ENCODE results near the gene MTCL1.

The MTCL1 gene

DNA sequence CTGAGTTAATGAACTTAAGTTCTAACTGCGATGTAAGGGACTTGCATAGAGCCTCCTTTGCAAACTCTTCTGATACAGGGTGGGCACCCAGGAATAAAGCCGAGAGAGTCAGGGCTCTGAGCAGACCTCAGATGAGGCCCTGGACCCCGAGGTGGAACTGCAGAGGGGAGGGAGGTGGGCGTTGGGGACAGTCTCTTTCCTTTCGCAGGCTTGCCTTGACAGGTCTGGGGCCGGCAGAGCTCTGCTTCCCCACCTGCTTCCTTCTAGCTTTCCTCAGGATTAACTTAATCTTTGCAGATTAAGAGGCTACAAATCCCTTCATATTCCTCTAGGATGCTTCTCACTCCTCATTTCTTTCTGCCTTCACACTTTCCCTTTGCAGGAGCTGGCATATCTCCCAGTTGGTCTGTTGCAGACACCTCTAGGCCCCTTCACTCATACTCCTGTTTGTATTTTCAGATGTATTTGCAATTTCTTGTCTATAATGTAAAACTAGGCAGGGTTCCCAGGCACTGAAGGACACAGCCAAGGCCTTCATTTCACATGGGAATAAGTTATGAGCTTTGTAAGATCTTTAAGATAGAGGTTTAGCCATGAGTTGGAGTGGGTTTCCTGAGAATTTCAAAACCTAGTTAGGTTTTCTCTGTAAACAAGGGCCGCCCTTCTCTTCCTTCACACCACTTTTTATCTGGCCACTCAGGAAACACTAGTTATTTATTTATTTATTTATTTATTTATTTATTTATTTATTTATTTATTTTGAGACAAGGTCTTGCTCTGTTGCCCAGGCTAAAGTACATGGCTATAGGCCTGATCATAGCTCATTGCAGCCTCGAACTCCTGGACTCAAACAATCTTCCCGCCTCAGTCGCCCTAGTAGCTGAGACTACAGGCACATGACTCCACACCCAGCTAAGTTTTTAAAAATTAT lies 70.9 kb downstream of the MTCL1 start:
- peak; percentile 31 for DNase-seq

DNA sequence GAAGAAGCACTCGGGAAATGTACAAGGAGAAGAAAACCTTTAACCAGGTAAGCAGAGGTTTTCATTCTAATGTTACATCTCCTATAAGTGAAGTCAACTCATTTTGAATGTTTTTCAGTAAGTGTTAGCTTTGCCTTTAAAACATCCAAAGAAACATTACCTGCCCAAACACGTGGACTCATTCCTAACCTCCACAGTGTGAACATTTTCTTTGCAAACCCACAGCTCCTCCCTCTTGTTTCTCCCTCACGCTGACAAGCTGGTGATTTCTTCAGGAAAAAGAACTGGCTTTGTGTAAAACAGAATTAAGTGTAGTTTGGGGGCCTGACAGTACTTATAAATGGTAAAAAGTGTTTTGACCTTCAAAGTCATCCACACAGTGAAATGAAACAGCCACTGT lies 72.5 kb downstream of the MTCL1 start:
- peak; percentile 75 for DNase-seq

DNA sequence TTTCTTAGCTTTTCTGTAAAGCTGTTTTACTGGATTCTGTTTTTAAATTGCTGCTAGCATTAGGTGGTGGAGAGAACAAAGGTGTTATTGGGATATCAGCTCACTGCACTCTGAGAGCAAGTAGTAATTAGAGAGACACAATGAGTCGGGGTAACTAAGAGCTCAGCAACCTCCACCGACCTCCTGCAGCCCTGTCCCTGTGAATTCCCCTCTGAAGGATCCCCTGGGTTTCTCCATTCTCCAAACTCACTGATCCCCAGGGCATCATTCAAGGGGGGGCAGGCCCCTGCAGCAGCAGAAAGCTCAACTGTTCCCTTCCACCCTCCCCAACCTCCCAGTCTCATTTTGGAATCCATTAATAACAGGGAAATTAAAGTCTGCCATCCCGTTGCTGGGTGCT lies 73.0 kb downstream of the MTCL1 start:
- peak; percentile 95 for DNase-seq

DNA sequence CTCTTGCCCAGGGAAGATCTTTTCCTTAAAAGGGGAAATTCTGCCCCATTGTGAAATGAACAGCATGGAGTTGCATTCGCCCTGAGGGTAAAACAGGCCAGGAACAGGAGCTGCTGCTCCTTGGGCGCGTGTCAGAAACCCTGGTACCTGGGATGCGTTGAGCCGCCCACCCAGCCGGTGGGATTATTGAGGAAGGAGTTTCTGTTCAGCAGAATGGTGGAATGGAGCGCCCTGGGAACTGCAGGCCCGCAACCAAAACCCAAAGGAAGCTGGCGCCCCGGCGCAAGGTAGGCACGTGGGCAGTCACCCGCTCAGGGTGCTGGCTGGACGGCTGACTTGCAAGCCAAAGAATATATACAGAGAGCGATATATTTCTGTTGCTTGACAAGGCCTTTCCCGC lies 73.5 kb downstream of the MTCL1 start:
- DNase-seq, result peak; percentile 93

DNA sequence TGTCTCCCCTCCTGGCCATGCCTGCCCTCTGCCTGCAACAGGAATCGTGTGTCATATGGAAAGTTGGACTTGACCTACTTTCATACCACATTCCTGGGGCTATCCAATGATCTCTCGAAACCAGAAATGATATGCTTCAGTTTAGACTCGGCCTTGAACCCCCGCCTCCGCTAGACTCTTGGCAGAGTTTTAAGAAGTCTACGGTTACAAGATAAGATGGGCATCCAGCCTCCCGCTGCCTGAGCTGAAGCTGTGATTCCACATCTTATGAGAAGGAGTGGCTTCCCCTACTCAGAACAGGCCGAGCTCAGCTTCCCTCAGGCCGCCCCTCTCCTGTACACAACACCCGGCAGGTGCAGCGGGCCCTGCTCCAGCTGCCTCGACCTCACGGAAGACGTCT lies 73.9 kb downstream of the MTCL1 start:
- DNase-seq, result peak; percentile 40

DNA sequence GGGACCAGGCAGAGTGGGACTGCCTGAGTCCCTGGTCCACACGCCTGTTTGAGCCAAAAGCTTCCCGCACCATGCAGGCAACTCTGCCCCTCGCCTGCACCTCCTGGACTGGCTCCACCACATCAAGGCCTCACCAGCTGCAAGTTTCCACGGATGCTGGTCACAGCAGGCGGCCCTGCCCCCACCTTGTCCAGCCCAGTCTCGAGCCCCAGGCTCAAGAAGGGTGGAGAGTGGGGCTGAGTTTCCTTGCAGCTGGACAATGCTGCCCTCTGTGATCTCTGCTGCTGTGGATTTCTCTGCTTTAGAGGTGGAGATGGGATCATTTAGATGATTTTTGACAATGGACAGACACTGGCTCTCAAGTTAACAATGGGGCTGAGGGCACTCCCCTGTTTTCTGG lies 74.9 kb downstream of the MTCL1 start:
- peak; percentile 37 for DNase-seq

DNA sequence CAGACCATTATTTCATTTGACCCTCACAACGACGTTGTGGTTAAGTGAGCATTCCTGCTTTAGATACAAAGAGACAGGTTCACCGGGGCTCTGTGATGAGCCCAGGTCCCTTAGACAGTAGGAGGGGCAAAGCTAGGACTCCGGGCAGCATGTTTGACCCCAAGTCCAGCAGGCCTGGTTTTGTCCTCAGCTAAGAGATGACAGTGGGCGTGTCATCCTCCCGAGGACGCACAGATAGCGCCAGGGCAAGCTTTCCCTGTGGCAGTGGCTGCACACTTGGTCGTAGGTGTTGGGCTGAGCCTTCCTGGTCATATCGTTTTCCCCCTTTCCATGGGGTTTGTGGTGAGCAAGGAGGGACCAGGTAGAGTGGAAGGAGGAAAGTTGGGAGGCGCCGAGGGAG lies 76.3 kb downstream of the MTCL1 start:
- no peak for DNase-seq

DNA sequence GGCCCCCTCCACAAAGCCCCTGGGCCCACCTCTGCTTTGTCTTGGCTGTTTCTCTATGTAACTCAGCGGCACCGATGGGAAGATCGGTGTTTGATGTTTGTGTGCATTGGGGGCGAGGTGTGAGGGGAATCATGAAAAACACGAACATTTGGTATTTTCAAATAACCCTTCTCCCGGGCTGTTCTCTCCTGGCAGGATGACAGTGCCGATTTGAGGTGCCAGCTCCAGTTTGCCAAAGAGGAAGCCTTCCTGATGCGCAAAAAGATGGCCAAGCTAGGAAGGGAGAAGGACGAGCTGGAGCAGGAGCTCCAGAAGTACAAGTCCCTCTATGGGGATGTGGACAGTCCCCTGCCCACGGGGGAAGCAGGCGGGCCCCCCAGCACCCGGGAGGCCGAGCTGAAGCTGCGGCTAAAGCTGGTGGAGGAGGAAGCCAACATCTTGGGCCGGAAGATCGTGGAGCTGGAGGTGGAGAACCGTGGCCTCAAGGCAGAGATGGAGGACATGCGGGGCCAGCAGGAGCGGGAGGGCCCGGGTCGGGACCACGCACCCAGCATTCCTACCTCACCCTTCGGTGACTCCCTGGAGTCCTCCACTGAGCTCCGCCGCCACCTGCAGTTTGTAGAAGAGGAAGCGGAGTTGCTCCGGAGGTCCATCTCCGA lies 78.1 kb downstream of the MTCL1 start:
- DNase-seq, result no peak

DNA sequence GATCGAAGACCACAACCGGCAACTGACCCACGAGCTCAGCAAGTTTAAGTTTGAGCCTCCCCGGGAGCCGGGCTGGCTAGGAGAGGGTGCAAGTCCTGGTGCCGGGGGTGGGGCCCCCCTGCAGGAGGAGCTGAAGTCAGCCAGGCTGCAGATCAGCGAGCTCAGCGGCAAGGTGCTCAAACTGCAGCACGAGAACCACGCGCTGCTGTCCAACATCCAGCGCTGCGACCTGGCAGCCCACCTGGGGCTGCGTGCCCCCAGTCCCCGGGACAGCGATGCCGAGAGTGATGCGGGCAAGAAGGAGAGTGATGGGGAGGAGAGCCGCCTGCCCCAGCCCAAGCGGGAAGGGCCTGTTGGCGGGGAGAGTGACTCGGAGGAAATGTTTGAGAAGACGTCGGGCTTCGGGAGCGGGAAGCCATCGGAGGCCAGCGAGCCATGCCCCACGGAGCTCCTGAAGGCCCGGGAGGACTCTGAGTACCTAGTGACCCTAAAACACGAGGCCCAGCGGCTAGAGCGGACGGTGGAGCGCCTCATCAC lies 78.7 kb downstream of the MTCL1 start:
- no peak for DNase-seq

DNA sequence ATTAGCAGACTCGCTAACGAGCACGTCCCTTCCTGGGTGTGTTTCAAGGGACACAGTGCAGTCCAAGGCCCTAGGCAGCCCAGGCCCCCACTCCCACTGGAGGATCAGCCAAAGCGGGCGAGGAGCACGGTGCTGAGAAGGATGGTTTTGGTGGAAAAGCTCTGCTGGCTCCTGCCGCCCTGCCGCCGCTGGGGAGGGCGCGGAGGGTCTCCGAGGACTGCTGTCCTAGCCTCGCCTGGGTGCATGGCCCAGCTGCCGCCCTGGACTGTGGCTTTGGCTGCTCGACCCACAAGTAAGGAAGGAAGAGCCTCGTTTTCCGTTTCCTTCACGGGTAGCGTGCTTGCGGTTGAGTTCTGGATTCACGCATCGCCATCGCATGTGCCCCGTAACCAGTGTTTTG lies 79.9 kb downstream of the MTCL1 start:
- no peak for DNase-seq

DNA sequence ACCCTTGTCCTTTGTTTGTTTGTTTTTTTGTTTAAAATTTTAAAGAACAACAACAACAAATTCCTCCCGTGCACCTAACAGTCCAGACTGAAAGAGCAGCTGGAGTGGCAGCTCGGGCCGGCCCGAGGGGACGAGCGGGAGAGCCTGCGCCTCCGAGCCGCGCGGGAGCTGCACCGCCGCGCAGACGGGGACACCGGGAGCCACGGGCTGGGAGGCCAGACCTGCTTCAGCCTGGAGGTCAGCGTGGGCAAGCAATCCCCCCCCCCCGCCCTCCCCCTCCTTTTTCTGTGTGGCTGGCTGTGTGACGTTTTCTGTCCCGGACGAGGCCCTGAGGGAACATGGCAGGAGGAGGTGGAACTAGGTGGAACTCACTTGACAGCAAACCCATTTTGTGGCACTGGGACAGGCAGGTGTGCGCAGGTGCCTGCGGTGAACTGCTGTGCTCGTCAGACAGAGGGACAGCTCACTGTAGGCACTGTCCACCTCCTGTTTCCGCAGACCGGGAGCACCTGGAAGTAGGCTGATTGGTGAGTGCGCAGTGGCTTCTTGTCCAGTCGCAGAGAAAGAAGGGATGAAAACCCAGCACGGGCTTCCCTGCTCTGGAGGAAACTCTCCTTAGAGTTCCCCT lies 80.6 kb downstream of the MTCL1 start:
- DNase-seq, result no peak

DNA sequence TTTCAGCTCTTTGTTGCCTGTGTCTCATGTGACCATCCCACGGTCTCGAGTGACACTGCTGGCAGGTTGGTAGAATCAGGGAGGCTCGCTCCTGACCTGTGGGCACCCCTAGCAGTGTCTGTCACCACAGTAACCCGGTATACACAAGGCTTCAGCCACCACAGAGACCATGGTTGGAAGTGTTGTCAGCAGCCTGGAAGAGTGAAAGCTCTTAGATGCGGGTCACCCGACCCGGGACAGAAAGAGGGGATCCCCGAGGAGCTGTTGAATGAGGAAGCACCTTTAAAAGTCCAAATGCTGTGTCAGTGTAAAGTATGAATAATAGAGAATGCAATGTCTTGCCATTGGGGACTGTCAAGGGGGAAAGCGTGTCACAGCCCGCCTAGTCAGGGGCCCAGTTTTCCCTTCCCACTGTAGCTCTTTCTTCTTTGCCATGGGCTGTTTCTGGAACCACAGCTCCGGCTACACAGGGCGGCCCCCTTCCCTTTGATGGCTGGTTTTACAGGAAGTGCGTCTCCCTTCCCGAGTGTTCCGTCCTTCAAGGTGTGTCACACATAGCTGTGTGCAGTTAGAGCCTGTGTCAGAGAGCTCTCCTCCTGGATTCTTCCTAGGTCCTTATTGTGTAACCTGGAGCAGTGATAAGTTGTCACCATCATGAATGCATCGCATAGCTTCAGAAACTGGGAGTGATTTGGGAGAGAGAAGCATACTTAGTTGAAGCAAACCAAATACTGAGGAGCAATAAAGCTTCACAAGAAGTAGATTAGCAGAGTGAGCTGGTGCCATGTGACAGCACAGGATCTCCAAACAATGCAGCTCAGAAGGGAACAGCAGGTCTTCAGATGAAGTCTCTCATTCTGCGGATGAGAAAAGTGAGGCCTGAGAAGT lies 81.4 kb downstream of the MTCL1 start:
- no peak for DNase-seq

DNA sequence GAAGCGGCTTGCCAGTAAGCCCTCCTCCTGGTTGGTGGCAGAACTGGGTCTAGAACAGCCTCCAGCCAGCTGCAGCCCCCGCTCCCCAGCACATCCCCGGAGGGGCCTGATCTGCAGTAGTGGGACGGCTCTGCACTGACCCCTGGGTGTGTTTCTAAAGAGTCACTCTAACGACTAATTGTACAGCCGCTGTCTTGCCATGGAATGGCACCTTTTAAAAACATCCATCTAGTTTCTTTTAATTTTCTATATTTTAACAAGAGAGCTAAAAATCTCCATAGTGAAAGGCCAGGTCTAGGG lies 82.0 kb downstream of the MTCL1 start:
- DNase-seq, result no peak

DNA sequence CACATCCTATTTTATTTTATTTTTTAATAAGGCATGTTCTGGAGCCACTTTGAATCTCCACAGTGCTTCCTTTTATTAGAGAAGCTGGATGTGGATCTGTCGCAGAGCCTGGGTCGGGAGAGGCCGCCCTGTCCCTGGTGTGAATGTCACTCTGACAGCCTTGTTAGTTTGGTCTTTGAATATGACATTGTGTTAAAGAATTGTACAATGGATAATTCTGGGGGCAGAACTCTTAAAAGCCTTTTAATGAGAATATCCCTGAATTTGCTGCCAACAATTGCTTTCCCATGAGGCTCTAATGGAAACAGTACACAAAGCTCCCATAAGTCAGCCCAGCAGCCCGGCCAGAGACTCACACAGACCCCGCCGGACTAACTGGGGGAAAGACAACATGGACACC lies 82.4 kb downstream of the MTCL1 start:
- no peak for DNase-seq

DNA sequence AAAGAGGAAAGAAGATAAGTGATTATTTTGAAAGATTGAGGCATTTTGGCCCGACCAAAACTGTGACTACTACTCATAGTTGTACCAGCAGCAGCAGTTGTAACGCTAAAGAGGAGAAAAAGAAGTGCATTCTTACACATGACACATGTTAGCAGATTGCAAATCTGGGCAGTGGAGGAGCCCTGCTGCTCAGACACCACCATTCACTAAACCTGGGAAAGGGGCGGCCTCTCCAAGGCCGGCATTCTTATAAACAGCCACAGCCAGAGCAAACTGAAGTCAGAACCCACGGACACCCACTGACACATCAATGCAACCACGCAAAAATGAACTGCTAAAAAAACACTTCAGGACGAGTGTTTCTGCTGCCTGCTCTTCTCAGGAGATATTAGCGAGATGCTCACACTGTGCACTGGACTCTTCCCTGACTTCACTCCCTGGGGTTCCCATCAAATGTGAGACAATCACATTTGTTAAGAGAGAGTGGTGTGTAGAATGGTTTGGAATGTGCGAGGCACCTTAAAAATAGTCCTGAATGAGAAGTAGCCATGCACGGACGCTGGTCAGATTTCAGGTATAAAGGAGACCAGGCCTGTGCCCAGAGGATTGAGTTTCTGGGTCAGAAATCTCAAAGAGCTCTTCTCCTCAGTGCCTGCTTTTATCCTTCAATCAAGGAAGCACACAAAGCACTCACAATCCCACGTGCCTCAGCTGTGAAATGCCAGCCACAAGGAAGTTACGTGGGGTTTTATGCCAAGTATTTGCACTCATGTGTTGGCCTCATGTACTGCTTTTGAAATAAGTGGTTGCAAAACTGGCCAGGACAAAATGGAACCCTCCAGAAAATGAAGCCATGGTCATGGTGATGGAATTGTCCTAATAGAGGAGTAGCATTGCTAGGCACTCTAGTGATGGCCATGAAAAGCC lies 83.4 kb downstream of the MTCL1 start:
- no peak for DNase-seq

DNA sequence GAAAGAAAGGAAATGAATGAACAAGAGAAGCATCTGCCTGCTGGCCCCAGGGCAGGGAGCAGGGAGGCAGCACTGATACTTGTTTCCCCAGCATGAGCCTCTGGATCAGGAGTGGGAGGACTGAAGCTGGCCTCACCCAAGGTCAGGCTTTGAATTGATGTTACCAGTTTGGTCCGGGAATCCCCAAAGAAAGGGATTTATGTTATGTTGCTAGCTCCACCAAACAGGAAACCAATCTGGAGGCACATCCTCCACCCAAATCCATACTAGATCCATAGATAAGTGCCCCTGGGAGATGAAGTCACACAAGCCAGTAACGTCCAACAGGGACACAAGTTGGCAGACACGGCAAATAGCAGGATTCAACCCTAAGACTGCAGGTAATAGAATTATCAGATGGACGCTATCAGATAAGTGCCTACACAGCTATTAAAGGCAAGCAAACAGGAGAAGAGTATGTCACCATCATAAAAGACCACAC lies 85.9 kb downstream of the MTCL1 start:
- peak; percentile 48 for DNase-seq

DNA sequence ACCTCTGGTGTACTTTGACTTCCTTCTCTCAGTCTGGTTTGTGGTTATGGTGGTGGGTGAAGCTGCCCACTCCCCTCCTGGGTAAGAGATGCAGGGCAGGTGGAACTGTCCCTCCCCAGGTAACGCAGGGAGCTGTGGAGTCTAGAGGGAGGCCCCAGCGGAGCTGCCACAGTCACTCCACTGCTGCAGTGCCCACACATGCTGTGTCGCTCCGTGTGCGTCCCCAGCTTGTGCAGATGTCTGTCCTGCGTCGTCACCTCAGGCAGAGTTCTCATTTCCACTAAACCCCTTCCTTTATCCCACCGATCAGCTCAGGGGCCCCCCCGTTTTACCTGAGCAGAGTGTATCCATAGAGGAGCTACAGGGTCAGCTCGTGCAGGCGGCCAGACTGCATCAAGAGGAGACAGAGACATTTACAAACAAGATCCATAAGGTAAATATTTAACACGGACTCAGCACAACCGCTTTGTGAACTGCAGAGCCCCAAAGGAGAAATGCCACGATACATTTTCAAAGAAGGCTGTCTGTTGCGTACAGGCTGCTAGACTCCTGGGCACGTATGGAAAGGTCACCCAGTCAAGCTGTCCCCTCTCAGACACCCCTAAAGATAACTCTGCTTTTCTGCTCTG lies 87.4 kb downstream of the MTCL1 start:
- no peak for DNase-seq

DNA sequence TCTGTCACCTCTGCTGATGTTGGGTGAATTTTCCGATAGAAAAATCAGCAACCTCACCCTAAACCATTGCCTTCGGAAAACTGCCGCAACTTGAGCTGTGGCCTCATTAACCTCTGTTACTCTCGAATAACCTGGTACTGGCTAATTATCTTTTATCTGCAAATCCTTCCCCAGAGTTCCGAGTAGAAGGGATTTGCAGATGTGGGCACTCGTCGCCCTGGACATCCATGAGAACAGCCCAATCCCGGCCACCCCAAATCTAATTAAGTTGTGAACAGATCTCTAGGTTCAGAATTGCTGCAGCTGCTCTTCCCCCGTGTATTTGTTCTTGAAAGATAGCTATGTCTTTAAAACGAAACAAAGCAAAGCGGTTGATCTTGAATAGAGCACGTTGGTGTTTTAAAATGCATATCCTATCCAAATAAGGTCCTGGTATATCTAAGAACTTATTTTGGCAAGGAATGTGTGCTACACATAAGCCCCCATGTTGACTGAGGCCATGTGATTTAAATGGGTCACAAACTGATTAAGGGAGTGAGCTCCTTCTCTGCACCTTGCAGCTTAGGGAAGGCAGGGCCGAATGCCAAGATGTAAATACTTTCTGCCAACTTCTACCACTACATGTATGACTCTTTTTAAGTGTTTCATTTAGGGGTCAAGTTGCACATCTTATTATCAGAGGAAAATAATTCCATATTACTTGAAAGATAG lies 88.2 kb downstream of the MTCL1 start:
- DNase-seq, result peak; percentile 62

DNA sequence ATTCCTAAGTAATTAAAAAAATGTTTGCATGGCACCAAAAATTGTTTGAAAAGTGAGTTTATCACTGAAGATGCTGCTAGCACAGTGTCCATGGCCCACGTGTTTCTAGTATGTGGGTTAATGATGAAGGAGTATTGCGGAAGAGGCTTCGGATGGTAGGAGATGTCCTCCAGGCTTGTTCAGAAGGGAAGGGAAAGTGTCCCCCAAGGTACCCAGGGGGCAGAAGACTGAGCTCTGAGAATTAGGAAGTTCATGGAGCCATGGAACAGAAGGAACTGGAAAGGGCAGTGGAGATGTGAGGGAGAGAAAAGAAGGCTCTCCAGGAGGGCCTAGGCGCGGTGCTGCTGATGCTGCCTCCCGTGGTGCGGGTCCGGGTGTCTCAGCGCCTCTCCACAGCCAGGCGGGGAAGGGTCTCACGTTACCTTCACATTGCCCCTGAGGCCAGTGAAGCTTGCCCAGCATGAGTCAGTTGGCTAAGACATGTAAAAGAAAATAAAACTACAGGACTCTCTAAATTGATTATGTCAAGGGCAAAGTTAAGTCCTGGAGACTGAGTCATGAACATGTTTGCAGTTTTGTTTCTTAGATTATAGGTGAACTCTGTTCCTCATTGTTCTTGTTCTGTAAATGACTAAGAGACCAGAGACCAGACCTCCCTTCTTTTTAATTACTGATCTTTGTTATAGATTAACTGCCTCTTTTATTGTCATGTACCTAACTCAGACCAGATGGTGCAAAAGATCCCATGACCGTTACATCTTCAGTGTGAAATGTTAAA lies 89.0 kb downstream of the MTCL1 start:
- peak; percentile 95 for DNase-seq

DNA sequence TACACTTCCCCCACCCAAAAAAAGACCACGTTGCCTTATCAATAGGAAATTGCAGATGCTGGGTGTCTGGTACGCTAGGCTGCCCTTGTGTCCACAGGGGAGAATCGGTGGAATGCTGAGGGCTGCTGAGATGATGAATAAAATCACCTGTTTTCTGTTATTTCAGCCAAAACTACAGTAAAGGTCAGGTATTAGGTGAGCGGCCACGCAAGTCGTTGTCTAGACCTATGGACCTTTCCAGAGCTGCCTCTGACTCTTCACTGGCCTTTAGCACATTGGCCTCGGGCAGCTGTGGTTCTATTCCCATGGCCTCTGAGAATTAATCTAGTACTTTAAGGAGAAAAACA lies 89.6 kb downstream of the MTCL1 start:
- no peak for DNase-seq
